Adrenal gland (tissue), 12 donors: ENCODE data around the gene SH3BGRL3. TPM values are rescaled to one million over a fixed set of nuclear protein-coding genes. Genes with fewer than 3 reads are reported as not detected.

ENCODE experiments used
- DNase-seq, 7 donors: peaks; one replicate each; pipeline ENCODE4 v3.0.0-alpha.2; 2019 to 2020
- H3K27ac ChIP-seq, 5 donors: fragments of 200-600 bp; sonication (generic) in 4 of 5; 1 replicate in 3 of 5; 2 replicates in 2 of 5; pipeline versions ENCODE4 v1.5.1 to v1.8.0; 2016 to 2020; ENCODE audit warnings: mild to moderate bottlenecking in 1 of 5
- H3K27me3 ChIP-seq: fragments of 200-600 bp; 2 replicates; pipeline ENCODE4 v1.8.0; 2021
- H3K36me3 ChIP-seq, 2 donors: fragments of 200-600 bp; replicated peaks in 1 of 2; 1 replicate in 1 of 2; 2 replicates in 1 of 2; pipeline versions ENCODE4 v1.5.1 to v1.8.0; 2018 to 2022
- H3K4me1 ChIP-seq, 2 donors: fragments of 200-600 bp; replicated peaks in 1 of 2; 1 replicate in 1 of 2; 2 replicates in 1 of 2; pipeline versions ENCODE4 v1.5.1 to v1.8.0; 2018 to 2021
- H3K4me3 ChIP-seq, 4 donors: fragments of 200-600 bp; sonication (generic) in 3 of 4; one replicate each; pipeline ENCODE4 v1.5.1; 2016 to 2018
- H3K9me3 ChIP-seq, 3 donors: fragments of 200-600 bp; sonication (generic) in 1 of 3; replicated peaks in 1 of 3; 1 replicate in 2 of 3; 2 replicates in 1 of 3; pipeline versions ENCODE4 v1.5.1 to v1.8.0; 2016 to 2021
- CTCF ChIP-seq, 6 experiments: fragments of 450-650 bp in 4 of 6; fragments of 200-600 bp in 2 of 6; sonication (generic) in 1 of 6; IDR thresholded peaks; 1 replicate in 5 of 6; 2 replicates in 1 of 6; pipeline versions ENCODE4 v1.5.1 to v1.8.0; 2016 to 2021; ENCODE audit warnings: antibody characterized with exemption in 6 of 6, mild to moderate bottlenecking in 2 of 6, moderate library complexity in 1 of 6
- POLR2A ChIP-seq, 2 donors: fragments of 450-650 bp; IDR thresholded peaks; one replicate each; pipeline ENCODE4 v1.6.1; 2017; ENCODE audit warnings: antibody characterized with exemption in 2 of 2, mild to moderate bottlenecking in 2 of 2, moderate library complexity in 1 of 2
- WGBS, 4 donors: extraction: QIAGEN DNeasy Blood & Tissue Kit in 2 of 4; methylation state at CpG; one replicate each; pipeline versions ENCODE4 v1.1.5 to v1.1.7; 2013 to 2017; 5-methylcytosine and 5-hydroxymethylcytosine counted together
- intact Hi-C, 2 donors: fragments of 100-400 bp; cut with DNase I; formaldehyde crosslinking; loops; one replicate each; pipeline versions ENCODE4 v1.14.1 to v1.15.0; 2022 to 2023
- polyA plus RNA-seq, 3 donors: library from polyadenylated mRNA; stranded (reverse); fragments of 200-250 nt in 2 of 3; fragments of 350-450 nt in 1 of 3; fragmentation: Illumina TruSeq in 1 of 3; extraction: RNeasy Lipid Tissue Mini Kit (QIAGEN cat#74804) in 1 of 3; gene quantifications; one replicate each; pipeline ENCODE4 v1.2.3, GENCODE V29; 2013 to 2014
- total RNA-seq, 9 donors: library from RNA; depleted of rRNA in 4 of 9; stranded (reverse); fragments of >200 nt in 4 of 9; fragments of 120-200 nt in 1 of 9; fragmentation: NEBNext Ultra II Directional in 1 of 9; extraction: Animal tissue kit (Norgen Biotek cat#: 25700) in 1 of 9; gene quantifications; one replicate each; pipeline versions ENCODE4 v1.1.0 to v1.2.4, GENCODE V29; 2013 to 2023
- donor health status: healthy with polysubstance abuse.
- donor health status: Bipolar disorder and iron deficiency.
- donor health status: DM: yes; HTN: yes; CAD: no.
- donor health status: DM: no; HTN: no; CAD: no.
- donor health status: DM: no; HTN: no; CAD: no.
- donor health status: DM: yes; HTN: yes; CAD: no.

The SH3BGRL3 gene
- total and polyA plus RNA-seq, 12 donors, result 21.0 to 350 (median 92.8) TPM

GRCh38 chr1:26330276-26330675 is 50.4 kb downstream of the SH3BGRL3 start:
- no peak overlapping the region for H3K27ac ChIP-seq
- H3K4me3 ChIP-seq, result no peak overlapping the region
- no peaks in the 10 kb centered on the region for H3K36me3 ChIP-seq
- H3K9me3 ChIP-seq, result no peaks in the 10 kb centered on the region
- TF ChIP-seq POLR2A (IDR thresholded peaks at IDR 0.05) (no peak), CTCF (IDR thresholded peaks at IDR 0.05) (no peak)
- peaks cover 15% of the 10 kb centered on the region for H3K27me3 ChIP-seq
- H3K4me1 ChIP-seq, result no peaks in the 10 kb centered on the region
- DNase-seq, result no peak
- intact Hi-C loops, result no loop called here
- 78 to 91% (median 82%) methylated on average over 5 of the region's 5 CpGs for WGBS, 4 donors

Other genes with a start within 250 kb of the SH3BGRL3 start
- 1 to 10 TPM in 5 of 9 donors, under 1 TPM in 4; 0.06 to 4.8 (median 1.1) TPM for gene SLC30A2, start 234.0 kb upstream of the SH3BGRL3 start, total RNA-seq
- gene SLC30A2, start 234.0 kb upstream of the SH3BGRL3 start, polyA plus RNA-seq, result under 1 TPM; 0.15 to 0.32 (median 0.27) TPM
- gene TRIM63, start 212.5 kb upstream of the SH3BGRL3 start, total RNA-seq, result 1 to 10 TPM in 1 of 9 donors, under 1 TPM in 2, not detected in 6; 0.06 to 4.6 (median 0.18) TPM
- gene TRIM63, start 212.5 kb upstream of the SH3BGRL3 start, polyA plus RNA-seq, result under 1 TPM in 2 of 3 donors, not detected in 1; 0.16 to 0.24 TPM
- gene PDIK1L, start 168.3 kb upstream of the SH3BGRL3 start, total RNA-seq, result 1 to 10 TPM; 2.3 to 9.8 (median 8.2) TPM
- gene PDIK1L, start 168.3 kb upstream of the SH3BGRL3 start, polyA plus RNA-seq, result 1 to 10 TPM; 1.6 to 6.6 (median 1.7) TPM
- gene FAM110D, start 121.0 kb upstream of the SH3BGRL3 start, total RNA-seq, result 1 to 10 TPM in 8 of 9 donors, under 1 TPM in 1; 0.61 to 3.9 (median 2.2) TPM
- gene FAM110D, start 121.0 kb upstream of the SH3BGRL3 start, polyA plus RNA-seq, result 1 to 10 TPM in 2 of 3 donors, under 1 TPM in 1; 0.46 to 6.2 (median 1.4) TPM
- not detected for gene C1orf232, start 111.1 kb upstream of the SH3BGRL3 start, total RNA-seq
- gene C1orf232, start 111.1 kb upstream of the SH3BGRL3 start, polyA plus RNA-seq, result not detected
- gene ZNF593, start 110.2 kb upstream of the SH3BGRL3 start, total RNA-seq, result 10 to 100 TPM; 17.8 to 44.7 (median 30.6) TPM
- 100 to 1,000 TPM in 1 of 3 donors, 10 to 100 TPM in 1, 1 to 10 TPM in 1; 9.8 to 113 (median 51.0) TPM for gene ZNF593, start 110.2 kb upstream of the SH3BGRL3 start, polyA plus RNA-seq
- under 1 TPM in 1 of 9 donors, not detected in 8; 0.18 TPM for gene ZNF593OS, start 108.3 kb upstream of the SH3BGRL3 start, total RNA-seq
- gene ZNF593OS, start 108.3 kb upstream of the SH3BGRL3 start, polyA plus RNA-seq, result under 1 TPM in 1 of 3 donors, not detected in 2; 0.88 TPM
- 1 to 10 TPM in 1 of 9 donors, under 1 TPM in 4, not detected in 4; 0.17 to 2.1 (median 0.29) TPM for gene CNKSR1, start 102.6 kb upstream of the SH3BGRL3 start, total RNA-seq
- gene CNKSR1, start 102.6 kb upstream of the SH3BGRL3 start, polyA plus RNA-seq, result 1 to 10 TPM in 1 of 3 donors, under 1 TPM in 2; 0.31 to 1.5 (median 0.64) TPM
- not detected for gene CATSPER4, start 89.5 kb upstream of the SH3BGRL3 start, total RNA-seq
- gene CATSPER4, start 89.5 kb upstream of the SH3BGRL3 start, polyA plus RNA-seq, result not detected
- 10 to 100 TPM in 1 of 9 donors, 1 to 10 TPM in 8; 2.6 to 16.4 (median 5.8) TPM for gene CEP85, start 45.9 kb upstream of the SH3BGRL3 start, total RNA-seq
- 1 to 10 TPM; 2.5 to 6.1 (median 3.1) TPM for gene CEP85, start 45.9 kb upstream of the SH3BGRL3 start, polyA plus RNA-seq
- 10 to 100 TPM in 6 of 9 donors, 1 to 10 TPM in 3; 5.3 to 28.5 (median 13.3) TPM for gene UBXN11, start 26.6 kb downstream of the SH3BGRL3 start, total RNA-seq
- 100 to 1,000 TPM in 1 of 3 donors, 10 to 100 TPM in 1, 1 to 10 TPM in 1; 5.9 to 154 (median 53.1) TPM for gene UBXN11, start 26.6 kb downstream of the SH3BGRL3 start, polyA plus RNA-seq
- 1 to 10 TPM in 7 of 9 donors, not detected in 2; 2.5 to 8.9 (median 4.5) TPM for gene CD52, start 37.9 kb downstream of the SH3BGRL3 start, total RNA-seq
- 100 to 1,000 TPM in 1 of 3 donors, 10 to 100 TPM in 2; 13.6 to 239 (median 14.1) TPM for gene CD52, start 37.9 kb downstream of the SH3BGRL3 start, polyA plus RNA-seq
- under 1 TPM in 1 of 9 donors, not detected in 8; 0.17 TPM for gene CRYBG2, start 74.0 kb downstream of the SH3BGRL3 start, total RNA-seq
- under 1 TPM in 2 of 3 donors, not detected in 1; 0.20 to 0.48 TPM for gene CRYBG2, start 74.0 kb downstream of the SH3BGRL3 start, polyA plus RNA-seq
- under 1 TPM in 1 of 9 donors, not detected in 8; 0.25 TPM for gene ZNF683, start 92.7 kb downstream of the SH3BGRL3 start, total RNA-seq
- gene ZNF683, start 92.7 kb downstream of the SH3BGRL3 start, polyA plus RNA-seq, result under 1 TPM in 2 of 3 donors, not detected in 1; 0.20 to 0.24 TPM
- 1 to 10 TPM in 1 of 9 donors, under 1 TPM in 2, not detected in 6; 0.23 to 1.2 (median 0.72) TPM for gene LIN28A, start 130.7 kb downstream of the SH3BGRL3 start, total RNA-seq
- gene LIN28A, start 130.7 kb downstream of the SH3BGRL3 start, polyA plus RNA-seq, result not detected
- gene DHDDS, start 152.2 kb downstream of the SH3BGRL3 start, total RNA-seq, result 10 to 100 TPM; 33.2 to 64.9 (median 44.1) TPM
- gene DHDDS, start 152.2 kb downstream of the SH3BGRL3 start, polyA plus RNA-seq, result 10 to 100 TPM; 24.0 to 77.2 (median 31.5) TPM
- 100 to 1,000 TPM; 118 to 483 (median 293) TPM for gene HMGN2, start 192.4 kb downstream of the SH3BGRL3 start, total RNA-seq
- 100 to 1,000 TPM; 313 to 415 (median 404) TPM for gene HMGN2, start 192.4 kb downstream of the SH3BGRL3 start, polyA plus RNA-seq
- gene RPS6KA1, start 249.7 kb downstream of the SH3BGRL3 start, total RNA-seq, result 10 to 100 TPM; 37.7 to 51.5 (median 40.4) TPM
- 10 to 100 TPM; 17.1 to 45.8 (median 28.4) TPM for gene RPS6KA1, start 249.7 kb downstream of the SH3BGRL3 start, polyA plus RNA-seq